Stimulated activated CD8-positive, alpha-beta memory T cell treated with anti-CD3 and anti-CD28 coated beads, Interleukin-7, amount 100 ng/mL, for 4 hours (primary cell): ENCODE data around the gene SLC35A4.
A peak's percentile ranks its signal among the peaks of the same experiment; 100 is the strongest.

Source experiments
- DNase-seq, 2 donors: peaks; one replicate each; pipeline ENCODE4 v3.0.0-alpha.2; 2020; ENCODE audit warnings: low read depth in 2 of 2

Gene SLC35A4

GRCh38 chr5:140564196-140565023 lies at the start of gene SLC35A4, which contains the start of gene APBB3:
Gene SLC35A4 (plus strand): TSS chr5:140564828. CDS start chr5:140567170, 2,342 bp downstream.
Gene APBB3 (minus strand): TSS chr5:140564598. CDS start chr5:140564245, 353 bp downstream.
- DNase-seq: peak; percentile 96 to 98

DNA sequence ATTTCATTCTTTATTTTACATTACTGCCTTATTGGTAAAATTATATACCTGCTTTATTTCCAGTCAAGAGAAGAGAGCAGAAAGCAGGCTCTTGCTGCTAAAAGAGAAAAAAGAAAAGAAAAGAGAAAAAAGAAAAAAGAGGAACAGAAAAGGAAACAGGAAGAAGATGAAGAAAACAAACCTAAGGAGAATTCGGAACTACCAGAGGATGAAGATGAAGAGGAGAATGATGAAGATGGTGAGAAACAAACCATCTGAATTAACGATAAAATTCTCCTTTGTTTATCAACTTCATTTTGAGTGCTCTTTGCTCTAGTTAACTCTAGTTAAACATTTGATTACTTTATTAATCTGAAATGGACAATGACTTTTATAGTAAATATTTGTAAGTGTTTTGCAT lies 40.6 kb upstream of the SLC35A4 start:
- no peak for DNase-seq

DNA sequence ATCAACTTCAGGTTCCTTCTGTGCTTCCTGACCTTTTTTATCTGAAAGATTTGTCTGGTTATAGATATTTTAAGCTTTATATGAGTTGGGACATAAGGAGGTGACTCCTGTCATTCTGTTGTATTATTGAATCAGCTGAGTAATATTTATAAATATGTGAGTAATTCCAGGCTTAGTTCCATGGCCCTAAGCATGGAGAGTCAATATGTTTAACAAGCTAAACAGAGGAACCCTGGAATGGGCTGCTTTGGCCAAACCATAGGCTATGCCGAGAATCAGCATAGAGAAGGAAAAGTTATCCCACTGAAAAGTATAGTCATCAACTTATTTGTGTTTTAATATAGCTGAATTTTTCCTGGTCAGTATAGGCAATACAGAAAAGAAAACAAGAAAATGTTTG lies 24.4 kb upstream of the SLC35A4 start:
- no peak for DNase-seq

GRCh38 chr5:140542972-140543371 lies 21.7 kb upstream of the SLC35A4 start:
- no peak for DNase-seq

GRCh38 chr5:140544986-140545385 lies 19.6 kb upstream of the SLC35A4 start:
- DNase-seq: no peak

DNA sequence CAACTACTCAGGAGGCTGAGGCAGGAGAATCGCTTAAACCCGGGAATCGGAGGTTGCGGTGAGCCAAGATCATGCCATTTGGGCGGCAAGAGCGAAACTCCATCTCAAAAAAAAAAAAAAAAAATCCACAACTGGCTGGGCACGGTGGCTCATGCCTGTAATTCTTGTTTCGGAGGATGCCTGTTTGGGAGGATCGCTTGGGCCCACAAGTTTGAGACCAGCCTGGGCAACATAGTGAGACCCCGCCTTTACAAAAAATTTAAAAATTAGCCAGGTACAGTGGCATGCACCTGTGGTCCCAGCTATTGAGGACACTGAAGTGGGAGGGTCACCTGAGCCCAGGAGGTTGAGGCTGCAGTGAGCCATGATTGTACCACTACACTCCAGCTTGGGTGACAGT lies 19.0 kb upstream of the SLC35A4 start:
- DNase-seq: no peak

GRCh38 chr5:140546851-140547507 lies 17.6 kb upstream of the SLC35A4 start:
- DNase-seq: no peak

DNA sequence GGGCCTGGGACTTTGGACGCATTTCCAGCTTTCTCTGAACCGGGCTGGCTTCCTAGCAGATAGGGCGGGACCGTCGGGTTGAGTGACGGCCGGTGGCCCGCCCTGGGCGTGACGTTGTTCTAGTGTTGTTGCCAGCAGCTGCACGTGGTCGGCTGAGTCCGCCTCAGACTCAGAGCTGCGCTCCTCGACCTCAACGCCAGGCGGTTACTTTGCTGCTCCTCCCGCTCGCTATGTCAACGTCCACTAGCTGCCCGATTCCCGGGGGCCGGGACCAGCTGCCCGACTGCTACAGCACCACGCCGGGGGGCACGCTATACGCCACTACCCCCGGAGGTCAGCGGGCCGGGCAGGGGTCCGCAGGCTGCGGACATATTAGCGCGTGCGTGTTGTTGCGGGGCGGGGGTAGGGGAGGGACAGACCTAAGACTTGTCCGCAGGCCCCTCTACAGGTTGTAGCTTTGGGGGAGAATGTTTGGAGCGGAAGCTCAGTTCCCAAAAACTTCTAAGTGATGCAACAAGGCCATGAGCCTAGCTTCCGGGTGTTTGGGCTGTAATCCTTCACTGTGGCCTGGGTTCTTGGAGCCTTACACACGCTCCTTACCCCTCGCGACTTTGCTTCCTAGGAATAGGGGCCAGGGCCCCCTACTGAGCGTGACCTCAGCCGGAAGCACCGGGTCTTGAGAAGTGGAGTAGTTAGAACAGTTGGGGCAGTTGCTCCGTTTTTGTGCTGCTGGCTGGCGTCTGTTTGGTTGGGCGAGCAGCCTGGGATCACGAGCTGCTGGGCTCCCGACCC lies 16.9 kb upstream of the SLC35A4 start, which contains the start of gene EIF4EBP3:
Gene EIF4EBP3, plus strand, starts transcription at position 155 of the 792 bp plus-strand sequence. Its CDS starts 76 bp downstream, at position 231.
- DNase-seq: peak; percentile 77

GRCh38 chr5:140548300-140548688 lies 16.3 kb upstream of the SLC35A4 start:
- DNase-seq: no peak

- no peak for DNase-seq
These were observed 15.8 kb upstream of the SLC35A4 start for GRCh38 chr5:140548791-140549190.

DNA sequence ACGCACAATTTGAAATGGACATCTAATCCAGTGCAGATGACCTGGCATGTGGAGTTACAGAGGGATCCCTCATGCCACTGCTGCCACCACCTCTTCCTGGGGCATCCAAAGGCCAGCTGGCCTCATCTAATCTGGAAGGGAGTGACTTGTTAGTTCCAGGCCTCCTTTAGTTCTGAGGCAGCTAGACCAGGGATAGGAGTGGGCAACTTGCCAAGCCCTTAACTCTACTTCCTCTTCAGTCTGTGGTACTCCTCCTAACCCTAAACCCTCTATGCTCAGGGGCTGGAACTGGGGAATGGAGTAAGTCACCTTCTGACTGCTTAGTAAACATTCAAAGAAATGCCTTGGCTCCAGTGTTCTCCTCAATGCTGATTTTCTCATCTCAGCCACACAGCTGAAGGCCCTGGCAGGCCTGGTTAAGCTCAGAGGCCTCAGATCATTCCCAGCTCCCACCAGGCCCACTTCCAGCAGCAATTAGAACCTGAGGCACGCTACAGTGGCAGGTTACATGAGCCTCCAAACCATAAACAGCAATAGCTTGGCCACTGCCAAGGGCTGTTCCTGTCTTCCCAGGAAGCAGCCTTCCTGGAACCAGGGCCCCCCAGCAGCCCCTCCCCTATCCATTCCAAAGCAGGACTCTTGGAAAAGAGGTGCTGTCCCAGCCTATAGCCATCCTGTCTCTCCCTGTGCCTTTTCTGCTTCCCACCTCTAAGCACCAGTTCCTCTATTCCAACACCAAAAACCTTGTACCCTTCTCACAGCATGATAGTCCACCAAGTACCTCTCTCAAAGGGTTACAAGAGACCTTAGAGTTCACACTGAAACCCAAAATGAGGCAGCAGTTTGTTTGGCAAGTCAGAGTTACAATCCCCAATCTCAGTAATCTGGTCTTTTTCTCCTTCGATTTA lies 15.1 kb upstream of the SLC35A4 start:
- DNase-seq: no peak

DNA sequence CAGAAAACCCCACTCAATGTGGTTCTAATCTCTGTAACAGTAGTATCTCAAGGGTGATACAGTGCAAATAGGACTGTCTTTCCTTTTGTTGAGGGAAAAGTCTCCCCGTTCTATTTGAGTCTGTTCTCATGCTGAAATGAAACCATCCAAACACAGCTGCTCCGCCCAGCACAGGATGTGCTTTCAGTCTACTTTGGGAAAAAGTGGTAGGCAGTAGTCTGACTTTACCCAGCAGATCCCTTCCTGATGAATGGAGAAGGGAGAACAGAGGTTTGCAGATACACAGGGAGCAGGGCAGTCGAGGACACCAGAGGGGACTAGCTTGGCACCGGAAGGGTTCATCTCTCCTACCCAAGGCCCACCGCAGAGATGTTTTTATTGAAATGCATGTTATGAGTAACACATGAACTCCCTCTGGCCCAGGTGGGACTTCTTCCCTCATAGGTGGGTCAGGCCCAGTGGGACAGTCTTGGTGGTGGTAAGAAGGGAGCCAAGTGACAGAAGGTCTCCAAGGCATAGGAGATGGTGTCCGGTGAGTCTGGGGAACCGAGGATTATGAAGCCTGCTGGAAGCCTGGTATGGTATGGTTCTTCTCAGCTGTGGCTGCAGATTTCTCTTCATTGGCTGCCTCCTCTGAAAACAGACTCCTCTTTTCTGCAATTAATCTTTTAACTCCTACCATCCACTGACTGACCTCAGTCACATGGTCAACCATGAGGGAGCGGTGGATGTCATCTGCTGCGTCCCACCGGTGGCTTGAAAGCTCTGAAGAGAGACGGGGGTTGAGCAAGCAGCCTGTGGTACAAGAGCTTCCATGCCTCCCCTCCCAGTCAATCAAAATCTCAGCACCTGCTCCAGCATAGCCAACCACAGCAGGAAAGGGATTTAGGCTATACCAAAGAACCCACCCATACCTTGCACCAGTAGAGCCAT lies 14.2 kb upstream of the SLC35A4 start:
- no peak for DNase-seq

- no peak for DNase-seq
These were observed 12.8 kb upstream of the SLC35A4 start for GRCh38 chr5:140551872-140552271.

GRCh38 chr5:140553657-140554056 lies 11.0 kb upstream of the SLC35A4 start:
- no peak for DNase-seq

- no peak for DNase-seq
These were observed 10.2 kb upstream of the SLC35A4 start for GRCh38 chr5:140554454-140554853.

DNA sequence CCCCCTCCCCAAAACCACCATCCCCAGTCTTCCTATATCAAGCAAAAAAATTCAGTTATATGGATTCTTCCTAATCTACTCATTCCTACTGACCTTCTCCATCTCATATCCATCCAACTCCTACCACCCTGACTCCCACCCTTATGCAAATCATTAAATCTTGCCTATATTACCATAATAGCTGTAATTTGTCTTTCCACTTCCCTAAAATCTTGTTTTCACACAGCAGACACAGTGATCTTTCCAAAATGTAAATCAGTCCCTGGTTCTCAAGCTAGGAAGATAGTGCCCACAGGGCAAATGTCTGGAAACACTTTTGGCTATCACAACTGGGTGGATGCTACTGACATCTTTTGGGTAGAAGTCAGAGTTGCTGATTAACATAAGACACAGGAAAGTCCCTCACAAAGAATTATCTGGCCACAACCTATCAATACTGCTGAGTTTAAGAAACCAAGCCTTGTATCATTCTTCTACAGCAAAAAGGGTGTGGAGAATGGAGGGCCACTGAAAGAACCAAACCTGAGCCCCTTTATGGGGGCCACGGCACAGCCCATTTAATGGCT lies 8.8 kb upstream of the SLC35A4 start:
- DNase-seq: no peak

- DNase-seq: no peak
These were observed 8.2 kb upstream of the SLC35A4 start for GRCh38 chr5:140556438-140556837.

GRCh38 chr5:140557136-140557805 lies 7.4 kb upstream of the SLC35A4 start, which contains the start of gene SRA1:
Gene SRA1 (minus strand): TSS chr5:140557473. CDS start chr5:140557452, 21 bp downstream.
- peak; percentile 64 to 78 for DNase-seq

- no peak for DNase-seq
These were observed 6.7 kb upstream of the SLC35A4 start for GRCh38 chr5:140557965-140558364.
